ENCODE results near the gene ARHGEF18.
A peak's percentile ranks its signal among the peaks of the same experiment; 100 is the strongest.

The ARHGEF18 gene

GRCh38 chr19:7386308-7386707 lies 37.6 kb downstream of the ARHGEF18 start:
- no peak for DNase-seq

GRCh38 chr19:7386769-7387168 lies 38.0 kb downstream of the ARHGEF18 start:
- no peak for DNase-seq

- no peak for DNase-seq
Measured at GRCh38 chr19:7391218-7391670, 42.5 kb downstream of the ARHGEF18 start.

- DNase-seq, result no peak
Measured at GRCh38 chr19:7393459-7393858, 44.7 kb downstream of the ARHGEF18 start.

GRCh38 chr19:7393939-7394730 lies 45.4 kb downstream of the ARHGEF18 start:
- DNase-seq, result no peak

GRCh38 chr19:7394731-7395359 lies 46.1 kb downstream of the ARHGEF18 start:
- peak; percentile 44 for DNase-seq

GRCh38 chr19:7395360-7396066 lies 46.8 kb downstream of the ARHGEF18 start:
- DNase-seq, result no peak

- DNase-seq, result no peak
Measured at GRCh38 chr19:7397687-7398086, 49.0 kb downstream of the ARHGEF18 start.

All from DMS 273 treated with DMSO at 0.1 percent for 48 hours (cell line).